Measurements from ENCODE around the gene TMOD1.

DNA sequence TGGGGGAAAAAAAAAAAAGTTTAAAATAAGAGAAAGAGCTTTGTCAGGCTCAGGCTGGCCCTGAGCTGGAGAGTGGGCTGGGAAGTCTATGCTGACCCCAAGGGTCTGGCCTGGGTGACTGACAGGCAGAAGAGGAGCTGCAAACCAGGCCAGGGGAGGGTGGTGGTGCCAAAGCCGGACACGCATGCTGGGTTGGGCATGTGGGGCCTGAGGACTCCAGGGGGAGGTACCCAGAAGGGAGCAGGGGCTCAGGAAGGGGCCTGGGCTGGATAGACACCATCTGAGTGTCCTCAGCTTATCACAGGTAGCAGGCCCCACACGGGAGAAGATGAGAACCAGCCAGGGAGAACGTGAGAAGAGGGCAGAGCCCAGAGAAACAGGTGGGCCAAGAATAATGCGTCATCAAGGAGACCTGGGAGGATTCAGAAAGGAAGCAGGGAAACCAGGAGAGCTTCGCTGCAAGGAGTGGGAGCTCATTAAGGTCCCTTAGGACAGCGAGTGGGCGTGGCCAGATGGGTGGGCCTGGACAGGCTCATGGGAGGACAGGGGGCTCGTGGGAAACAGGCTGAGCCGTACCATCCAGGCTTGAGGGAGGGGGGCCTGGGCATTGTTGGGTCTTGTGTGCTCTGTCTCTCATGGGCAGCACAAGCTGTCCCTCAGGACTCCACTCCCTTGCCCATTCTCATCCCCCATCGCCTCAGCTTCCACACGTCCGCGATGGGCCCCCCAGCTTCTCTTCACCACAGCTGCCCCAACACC lies 16.0 kb downstream of the TMOD1 start:
- TF ChIP-seq, protein P1, sequence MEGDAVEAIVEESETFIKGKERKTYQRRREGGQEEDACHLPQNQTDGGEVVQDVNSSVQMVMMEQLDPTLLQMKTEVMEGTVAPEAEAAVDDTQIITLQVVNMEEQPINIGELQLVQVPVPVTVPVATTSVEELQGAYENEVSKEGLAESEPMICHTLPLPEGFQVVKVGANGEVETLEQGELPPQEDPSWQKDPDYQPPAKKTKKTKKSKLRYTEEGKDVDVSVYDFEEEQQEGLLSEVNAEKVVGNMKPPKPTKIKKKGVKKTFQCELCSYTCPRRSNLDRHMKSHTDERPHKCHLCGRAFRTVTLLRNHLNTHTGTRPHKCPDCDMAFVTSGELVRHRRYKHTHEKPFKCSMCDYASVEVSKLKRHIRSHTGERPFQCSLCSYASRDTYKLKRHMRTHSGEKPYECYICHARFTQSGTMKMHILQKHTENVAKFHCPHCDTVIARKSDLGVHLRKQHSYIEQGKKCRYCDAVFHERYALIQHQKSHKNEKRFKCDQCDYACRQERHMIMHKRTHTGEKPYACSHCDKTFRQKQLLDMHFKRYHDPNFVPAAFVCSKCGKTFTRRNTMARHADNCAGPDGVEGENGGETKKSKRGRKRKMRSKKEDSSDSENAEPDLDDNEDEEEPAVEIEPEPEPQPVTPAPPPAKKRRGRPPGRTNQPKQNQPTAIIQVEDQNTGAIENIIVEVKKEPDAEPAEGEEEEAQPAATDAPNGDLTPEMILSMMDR (IDR thresholded peaks at IDR 0.05; ENCODE audit: low read depth, low read length, poor library complexity, severe bottlenecking) = no peak
- TF ChIP-seq EZH2phosphoT487 (IDR thresholded peaks at IDR 0.05; ENCODE audit: borderline replicate concordance, low read length) = no peak

Data from DOHH2 (cell line).